HFF-Myc (cell line): ENCODE results near the gene DOCK3.
A peak's percentile ranks its signal among the peaks of the same experiment; 100 is the strongest.

Source experiments
- DNase-seq: peaks from one replicate; pipeline ENCODE4 v3.0.0-alpha.2; 2011; ENCODE audit warnings: low read depth; ENCODE audit errors: extremely low read depth
- H3K4me3 ChIP-seq: replicated peaks from 2 replicates; pipeline ENCODE4 v1.5.1; 2011; ENCODE audit warnings: low read depth, mild to moderate bottlenecking, control low read depth, low read length
- TF ChIP-seq, protein P1 (sequence below): IDR thresholded peaks from 2 replicates; pipeline ENCODE4 v1.5.1; 2012; ENCODE audit warnings: mild to moderate bottlenecking, low read depth, low read length, control low read depth; ENCODE audit errors: missing control alignments

The DOCK3 gene

DNA sequence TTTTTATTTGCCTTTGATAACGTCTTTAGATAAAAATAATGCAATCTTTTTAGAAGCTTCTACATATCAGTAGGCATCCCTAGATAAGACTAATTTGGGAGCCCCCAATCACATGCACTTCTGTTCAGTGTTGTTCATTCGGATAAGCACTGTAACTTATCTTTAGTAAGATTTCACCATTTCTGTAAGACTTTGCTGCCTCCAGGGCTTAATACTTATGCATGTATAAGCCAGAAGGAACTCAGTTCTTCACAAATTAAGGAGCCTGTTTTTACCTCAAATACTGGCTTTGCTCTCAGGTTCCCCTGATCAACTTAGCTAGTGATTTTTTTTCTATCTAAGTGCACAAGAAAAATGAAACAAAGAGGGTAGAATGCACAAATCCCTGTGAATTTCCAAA lies 20.3 kb downstream of the DOCK3 start:
- no peak overlapping the region for H3K4me3 ChIP-seq
- no peak for DNase-seq
- TF ChIP-seq, protein P1, sequence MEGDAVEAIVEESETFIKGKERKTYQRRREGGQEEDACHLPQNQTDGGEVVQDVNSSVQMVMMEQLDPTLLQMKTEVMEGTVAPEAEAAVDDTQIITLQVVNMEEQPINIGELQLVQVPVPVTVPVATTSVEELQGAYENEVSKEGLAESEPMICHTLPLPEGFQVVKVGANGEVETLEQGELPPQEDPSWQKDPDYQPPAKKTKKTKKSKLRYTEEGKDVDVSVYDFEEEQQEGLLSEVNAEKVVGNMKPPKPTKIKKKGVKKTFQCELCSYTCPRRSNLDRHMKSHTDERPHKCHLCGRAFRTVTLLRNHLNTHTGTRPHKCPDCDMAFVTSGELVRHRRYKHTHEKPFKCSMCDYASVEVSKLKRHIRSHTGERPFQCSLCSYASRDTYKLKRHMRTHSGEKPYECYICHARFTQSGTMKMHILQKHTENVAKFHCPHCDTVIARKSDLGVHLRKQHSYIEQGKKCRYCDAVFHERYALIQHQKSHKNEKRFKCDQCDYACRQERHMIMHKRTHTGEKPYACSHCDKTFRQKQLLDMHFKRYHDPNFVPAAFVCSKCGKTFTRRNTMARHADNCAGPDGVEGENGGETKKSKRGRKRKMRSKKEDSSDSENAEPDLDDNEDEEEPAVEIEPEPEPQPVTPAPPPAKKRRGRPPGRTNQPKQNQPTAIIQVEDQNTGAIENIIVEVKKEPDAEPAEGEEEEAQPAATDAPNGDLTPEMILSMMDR = no peak

DNA sequence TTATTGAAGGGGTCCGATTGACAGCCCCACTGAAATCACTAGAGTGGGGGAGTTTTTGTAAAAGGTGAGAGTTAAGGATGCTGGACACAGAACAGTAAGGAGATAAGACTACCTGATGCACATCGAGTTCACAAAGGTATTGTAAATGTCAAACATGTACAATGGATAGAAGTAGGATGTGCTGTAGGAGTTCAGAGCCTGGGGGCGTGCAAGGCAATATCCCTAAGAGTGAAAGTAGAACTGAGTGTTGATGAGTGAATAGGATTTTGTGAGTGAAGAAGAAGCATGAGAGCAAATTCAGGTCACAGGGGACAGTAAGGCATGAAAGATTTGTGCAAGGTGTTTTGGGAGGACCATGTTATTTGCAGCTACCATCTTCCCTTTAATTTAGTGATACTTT lies 21.5 kb downstream of the DOCK3 start:
- TF ChIP-seq, protein P1 = no peak

DNA sequence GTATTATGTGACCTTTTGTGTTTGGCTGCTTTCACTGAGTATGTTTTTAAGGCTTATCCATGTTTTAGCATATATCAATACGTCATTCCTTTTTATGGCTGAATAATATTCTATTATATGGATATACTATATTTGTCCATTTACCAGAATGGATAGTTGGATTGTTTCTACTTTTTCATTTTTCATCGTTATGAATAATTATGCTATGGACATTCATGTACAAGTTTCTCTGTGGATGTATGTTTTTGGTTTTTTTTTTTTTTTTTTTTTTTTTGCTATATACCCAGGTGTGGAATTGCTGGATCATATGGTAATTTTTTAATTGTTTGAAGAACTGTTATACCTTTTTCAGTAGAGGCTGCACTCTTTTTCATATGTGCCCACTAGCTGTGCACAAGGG lies 23.5 kb downstream of the DOCK3 start:
- TF ChIP-seq, protein P1 = no peak
- H3K4me3 ChIP-seq = no peak overlapping the region
- no peak for DNase-seq

More for the DNA sequence above, 21.5 kb downstream of the DOCK3 start:
- DNase-seq = no peak
- no peak overlapping the region for H3K4me3 ChIP-seq

DNA sequence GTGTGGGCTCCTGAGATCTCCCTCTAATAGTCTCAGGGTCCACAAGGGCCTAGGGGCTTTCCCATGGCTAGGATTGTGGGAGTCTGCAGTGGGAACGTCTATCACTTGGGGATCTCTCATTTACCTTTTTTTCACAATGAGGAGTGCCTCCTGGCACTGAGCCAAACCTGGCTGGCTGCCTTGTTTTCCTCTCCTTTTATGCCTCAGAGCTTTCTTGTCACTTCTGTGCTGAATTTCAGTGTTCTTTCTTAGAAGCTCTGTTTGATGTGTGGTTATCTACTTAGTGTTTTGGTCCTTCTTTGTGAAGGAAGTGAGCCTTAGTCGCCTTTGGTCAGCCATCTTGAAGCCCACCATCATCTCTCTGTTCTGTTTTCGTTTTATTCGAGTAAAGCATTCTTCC lies 33.9 kb downstream of the DOCK3 start:
- H3K4me3 ChIP-seq = no peak overlapping the region
- TF ChIP-seq, protein P1 = no peak
- DNase-seq = no peak

DNA sequence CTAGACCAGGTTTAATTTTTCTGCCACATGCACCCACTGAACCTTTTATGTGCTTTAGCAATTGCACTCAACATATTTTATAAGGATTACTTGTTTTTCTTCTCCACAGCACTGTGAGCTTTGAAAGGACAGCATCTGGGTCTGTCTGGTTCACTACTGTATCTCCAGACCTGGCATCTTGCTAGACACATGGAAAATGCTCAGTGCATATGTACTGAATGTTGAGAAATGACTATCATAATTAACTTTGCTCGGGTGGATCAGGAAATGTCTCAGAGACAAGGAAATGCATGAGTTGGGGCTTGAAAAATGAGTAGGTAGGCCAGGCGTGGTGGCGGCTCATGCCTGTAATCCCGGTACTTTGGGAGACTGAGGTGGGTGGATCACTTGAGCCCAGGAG lies 40.2 kb downstream of the DOCK3 start:
- TF ChIP-seq, protein P1 = no peak
- H3K4me3 ChIP-seq = no peak overlapping the region
- peak; percentile 21 for DNase-seq

DNA sequence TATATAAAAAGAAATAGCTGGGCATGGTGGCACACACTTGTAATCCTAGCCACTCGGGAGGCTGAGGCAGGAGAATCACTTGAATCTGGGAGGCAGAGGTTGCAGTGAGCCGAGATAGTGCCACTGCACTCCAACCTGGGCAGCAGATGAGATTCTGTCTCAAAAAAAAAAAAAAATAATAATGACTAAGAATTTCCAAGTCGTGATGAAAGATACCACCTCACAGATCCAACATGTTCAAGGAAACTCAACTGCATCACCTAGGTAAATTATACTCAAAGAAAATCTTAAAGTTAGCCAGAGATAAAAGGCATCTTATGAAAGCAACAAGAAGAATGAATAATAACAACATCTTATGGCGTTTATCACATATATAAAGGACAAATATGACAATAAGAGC lies 50.1 kb downstream of the DOCK3 start:
- TF ChIP-seq, protein P1 = no peak
- H3K4me3 ChIP-seq = no peak overlapping the region
- no peak for DNase-seq

DNA sequence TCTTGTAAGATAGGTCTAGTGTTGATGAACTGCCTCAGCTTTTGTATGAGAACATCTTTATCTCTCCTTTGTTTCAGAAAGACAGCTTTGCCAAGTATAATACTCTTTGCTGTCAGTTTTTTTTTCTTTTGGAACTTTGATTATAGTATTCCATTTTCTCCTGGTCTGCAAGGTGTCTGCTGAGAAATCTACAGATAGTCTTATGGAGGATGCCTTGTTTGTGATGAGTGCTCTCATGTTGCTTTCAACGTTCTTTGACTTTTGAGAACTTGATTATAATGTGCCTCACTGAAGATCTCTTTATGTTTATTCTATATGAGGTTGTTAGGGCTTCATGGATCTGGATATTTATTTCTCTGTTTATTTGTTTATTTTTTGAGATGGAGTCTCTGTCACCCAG lies 60.3 kb downstream of the DOCK3 start:
- TF ChIP-seq, protein P1 = no peak
- DNase-seq = no peak
- no peak overlapping the region for H3K4me3 ChIP-seq
